Ovary (tissue), 9 donors: ENCODE measurements around the gene ARHGAP4. TPM values are rescaled to one million over a fixed set of nuclear protein-coding genes. Genes with fewer than 3 reads are reported as not detected.

Experiments used
- DNase-seq, 5 donors: peaks; one replicate each; pipeline ENCODE4 v3.0.0-alpha.2; 2019 to 2020
- H3K27ac ChIP-seq, 2 donors: fragments of 200-600 bp; one replicate each; pipeline versions ENCODE4 v1.5.1 to v1.8.0; 2019 to 2022
- H3K27me3 ChIP-seq: fragments of 200-600 bp; one replicate; pipeline ENCODE4 v1.8.0; 2022
- H3K36me3 ChIP-seq: fragments of 200-600 bp; sonication (generic); one replicate; pipeline ENCODE4 v1.5.1; 2019
- H3K4me1 ChIP-seq: one replicate; pipeline ENCODE4 v1.8.1; 2013; ENCODE audit warnings: mild to moderate bottlenecking, moderate library complexity; ENCODE audit not compliant: insufficient read depth
- H3K4me3 ChIP-seq: fragments of 200-600 bp; sonication (generic); one replicate; pipeline ENCODE4 v1.5.1; 2017
- H3K9me3 ChIP-seq, 2 donors: fragments of 200-600 bp in 1 of 2; sonication (generic) in 1 of 2; one replicate each; pipeline versions ENCODE4 v1.5.1 to v1.8.1; 2013 to 2019; ENCODE audit warnings: mild to moderate bottlenecking in 1 of 2, moderate library complexity in 1 of 2
- EP300 ChIP-seq: sonication (generic); formaldehyde crosslinking; IDR thresholded peaks from one replicate; pipeline ENCODE4 v1.6.1; 2017; ENCODE audit warnings: antibody characterized with exemption
- POLR2A ChIP-seq: fragments of 450-650 bp; IDR thresholded peaks from one replicate; pipeline ENCODE4 v1.6.1; 2017; ENCODE audit warnings: antibody characterized with exemption, mild to moderate bottlenecking, moderate library complexity
- WGBS, 3 donors: extraction: QIAGEN DNeasy Blood & Tissue Kit in 1 of 3; methylation state at CpG; one replicate each; pipeline versions ENCODE4 v1.1.5 to v1.1.7; 2013 to 2017; 5-methylcytosine and 5-hydroxymethylcytosine counted together
- intact Hi-C, 4 donors: fragments of 100-400 bp; cut with DNase I; formaldehyde crosslinking; loops; one replicate each; pipeline versions ENCODE4 v1.11.0 to v1.15.1; 2022 to 2023
- polyA plus RNA-seq, 2 donors: library from polyadenylated mRNA; stranded (reverse); fragments of 200-250 nt in 1 of 2; fragments of 350-450 nt in 1 of 2; fragmentation: Illumina TruSeq in 1 of 2; extraction: RNeasy Lipid Tissue Mini Kit (QIAGEN cat#74804) in 1 of 2; gene quantifications; one replicate each; pipeline ENCODE4 v1.2.3, GENCODE V29; 2013 to 2014
- total RNA-seq, 7 donors: library from RNA; depleted of rRNA in 2 of 7; stranded (reverse); fragments of >200 nt in 2 of 7; fragmentation: NEBNext Ultra II Directional in 3 of 7; extraction: Animal tissue kit (Norgen Biotek cat#: 25700) in 3 of 7; gene quantifications; one replicate each; pipeline versions ENCODE4 v1.1.0 to v1.2.4, GENCODE V29; 2016 to 2023
- TF ChIP-seq, protein P1 (sequence below), 3 donors: fragments of 450-650 bp in 2 of 3; fragments of 200-600 bp in 1 of 3; IDR thresholded peaks; one replicate each; pipeline versions ENCODE4 v1.5.1 to v1.8.0; 2016 to 2022; ENCODE audit warnings: antibody characterized with exemption in 3 of 3, mild to moderate bottlenecking in 1 of 3
- donor health status: DM: no; HTN: no; CAD: no; lungs with moderate emphysema.
- donor health status: DM: no; HTN: no; CAD: no.
- donor health status: Bipolar disorder and iron deficiency.
- donor health status: DM: yes; HTN: yes; CAD: no.
- donor health status: DM: no; HTN: no; CAD: no.
- donor health status: DM: yes; HTN: yes; CAD: no.

Gene ARHGAP4
- total and polyA plus RNA-seq, 9 donors = 1.2 to 22.3 (median 11.4) TPM

- TF ChIP-seq, protein P1, sequence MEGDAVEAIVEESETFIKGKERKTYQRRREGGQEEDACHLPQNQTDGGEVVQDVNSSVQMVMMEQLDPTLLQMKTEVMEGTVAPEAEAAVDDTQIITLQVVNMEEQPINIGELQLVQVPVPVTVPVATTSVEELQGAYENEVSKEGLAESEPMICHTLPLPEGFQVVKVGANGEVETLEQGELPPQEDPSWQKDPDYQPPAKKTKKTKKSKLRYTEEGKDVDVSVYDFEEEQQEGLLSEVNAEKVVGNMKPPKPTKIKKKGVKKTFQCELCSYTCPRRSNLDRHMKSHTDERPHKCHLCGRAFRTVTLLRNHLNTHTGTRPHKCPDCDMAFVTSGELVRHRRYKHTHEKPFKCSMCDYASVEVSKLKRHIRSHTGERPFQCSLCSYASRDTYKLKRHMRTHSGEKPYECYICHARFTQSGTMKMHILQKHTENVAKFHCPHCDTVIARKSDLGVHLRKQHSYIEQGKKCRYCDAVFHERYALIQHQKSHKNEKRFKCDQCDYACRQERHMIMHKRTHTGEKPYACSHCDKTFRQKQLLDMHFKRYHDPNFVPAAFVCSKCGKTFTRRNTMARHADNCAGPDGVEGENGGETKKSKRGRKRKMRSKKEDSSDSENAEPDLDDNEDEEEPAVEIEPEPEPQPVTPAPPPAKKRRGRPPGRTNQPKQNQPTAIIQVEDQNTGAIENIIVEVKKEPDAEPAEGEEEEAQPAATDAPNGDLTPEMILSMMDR (IDR thresholded peaks at IDR 0.05) = no peak
- TF ChIP-seq POLR2A (no peak), EP300 (no peak)
- H3K4me3 ChIP-seq = no peak overlapping the region
- H3K4me1 ChIP-seq = no peaks in the 10 kb centered on the region
- WGBS, 3 donors = 88 to 93% (median 89%) methylated on average over 17 of the region's 17 CpGs
- no peaks in the 10 kb centered on the region for H3K36me3 ChIP-seq
- H3K27ac ChIP-seq = no peak overlapping the region
- DNase-seq = no peak
- no peaks in the 10 kb centered on the region for H3K27me3 ChIP-seq
- no peaks in the 10 kb centered on the region for H3K9me3 ChIP-seq
- intact Hi-C loops = loop anchor here in 2 of 4 donors (5.0 to 10.0 kb wide), 2 partner anchors 190 to 412 kb away; no protein-coding TSS in a partner anchor
These were observed 31.2 kb upstream of the ARHGAP4 start for GRCh38 chrX:153957224-153957623.

GRCh38 chrX:153956044-153956907, 30.2 kb upstream of the ARHGAP4 start:
- no peaks in the 10 kb centered on the region for H3K36me3 ChIP-seq

DNA sequence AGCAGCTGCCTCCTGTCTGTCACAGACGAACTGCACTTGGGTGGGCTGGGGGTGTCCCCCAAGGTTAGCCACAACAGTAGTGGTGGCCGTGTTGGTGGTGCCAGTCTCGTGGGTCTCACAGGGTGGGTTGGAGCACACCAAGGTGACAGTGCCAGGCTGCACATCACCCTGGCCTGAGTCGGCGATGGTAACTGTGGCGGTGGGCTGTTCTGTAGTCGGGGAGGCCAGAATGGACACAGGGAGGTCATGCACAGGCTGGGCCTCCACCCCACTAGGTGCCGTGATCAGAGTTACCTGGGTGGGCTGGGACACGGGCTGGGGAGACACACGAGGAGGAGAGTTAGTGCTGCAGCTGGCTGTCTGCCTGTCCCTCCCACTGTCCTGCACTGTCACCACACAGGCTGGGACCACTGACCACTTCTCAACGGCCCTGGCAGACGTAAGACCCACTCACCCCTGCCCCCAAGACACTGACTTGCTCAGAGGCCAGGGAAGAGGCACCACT, 29.2 kb upstream of the ARHGAP4 start:
- Histone ChIP-seq H3K27me3 (no peaks in the 10 kb centered on the region), H3K36me3 (no peaks in the 10 kb centered on the region), H3K9me3 (no peaks in the 10 kb centered on the region), H3K4me1 (no peaks in the 10 kb centered on the region), H3K27ac (no peak overlapping the region), H3K4me3 (no peak overlapping the region)
- intact Hi-C loops = loop anchor here in 2 of 4 donors (5.0 to 10.0 kb wide), 2 partner anchors 188 to 410 kb away; no protein-coding TSS in a partner anchor
- no peak for TF ChIP-seq EP300
- no peak for TF ChIP-seq POLR2A
- TF ChIP-seq, protein P1 (IDR thresholded peaks at IDR 0.05) = no peak
- DNase-seq = no peak
- WGBS, 3 donors = 72 to 79% (median 79%) methylated on average over 11 to 12 of the region's 12 CpGs

More at GRCh38 chrX:153956044-153956907, 30.2 kb upstream of the ARHGAP4 start:
- Histone ChIP-seq H3K9me3 (no peaks in the 10 kb centered on the region), H3K27me3 (no peaks in the 10 kb centered on the region), H3K4me1 (no peaks in the 10 kb centered on the region), H3K4me3 (no peak overlapping the region), H3K27ac (no peak overlapping the region)
- intact Hi-C loops = loop anchor here in 2 of 4 donors (5.0 to 10.0 kb wide), 2 partner anchors 189 to 411 kb away; no protein-coding TSS in a partner anchor
- no peak for TF ChIP-seq POLR2A
- TF ChIP-seq, protein P1 (IDR thresholded peaks at IDR 0.05) = no peak
- no peak for TF ChIP-seq EP300
- no peak for DNase-seq
- WGBS, 3 donors = 91 to 92% (median 91%) methylated on average over 35 of the region's 35 CpGs

DNA sequence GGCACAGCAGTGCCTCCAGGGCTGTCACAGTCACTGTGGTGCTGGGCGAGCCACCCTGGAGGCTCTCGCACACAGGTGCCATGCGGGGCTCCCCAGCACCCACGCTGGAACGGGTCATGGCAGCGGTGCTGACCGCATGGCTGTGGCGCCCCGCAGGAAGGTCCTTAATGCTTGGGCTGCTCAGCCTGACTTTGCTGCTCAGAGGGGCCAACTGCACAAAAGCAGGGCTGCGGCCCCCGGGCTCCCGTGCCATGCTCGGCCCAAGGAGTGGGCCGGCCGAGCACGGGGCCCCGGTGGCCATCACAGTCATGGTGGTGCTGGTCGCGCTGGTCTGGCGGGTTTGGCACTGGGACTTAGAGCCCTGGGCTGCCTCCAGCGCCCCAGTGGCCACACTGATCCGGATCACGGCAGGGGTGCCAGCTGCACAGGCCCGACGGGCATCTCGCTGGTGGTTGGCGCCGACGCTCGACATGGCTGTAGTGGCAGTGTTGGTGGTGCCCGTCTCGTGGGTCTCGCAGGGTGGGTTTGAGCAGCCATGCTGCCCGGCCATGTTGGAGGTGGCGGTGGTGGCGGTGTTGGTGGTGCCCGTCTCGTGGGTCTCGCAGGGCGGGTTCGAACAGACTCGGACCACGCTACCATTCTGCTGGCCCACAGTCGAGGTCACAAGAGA, 28.6 kb upstream of the ARHGAP4 start:
- DNase-seq = no peak
- no peaks in the 10 kb centered on the region for H3K27me3 ChIP-seq
- H3K9me3 ChIP-seq = no peaks in the 10 kb centered on the region
- 91 to 95% (median 92%) methylated on average over 34 to 44 of the region's 44 CpGs for WGBS, 3 donors
- H3K4me3 ChIP-seq = no peak overlapping the region
- intact Hi-C loops = loop anchor here (5.0 to 10.0 kb wide), 3 partner anchors 187 to 410 kb away; partner anchors contain the start of gene PLXNB3 (in 1 of the 4)
- TF ChIP-seq EP300 (no peak), POLR2A (no peak)
- TF ChIP-seq, protein P1 (IDR thresholded peaks at IDR 0.05) = no peak
- no peaks in the 10 kb centered on the region for H3K4me1 ChIP-seq
- H3K27ac ChIP-seq = no peak overlapping the region
- no peaks in the 10 kb centered on the region for H3K36me3 ChIP-seq
